ENCODE data around the gene TRAF2.

The TRAF2 gene

DNA sequence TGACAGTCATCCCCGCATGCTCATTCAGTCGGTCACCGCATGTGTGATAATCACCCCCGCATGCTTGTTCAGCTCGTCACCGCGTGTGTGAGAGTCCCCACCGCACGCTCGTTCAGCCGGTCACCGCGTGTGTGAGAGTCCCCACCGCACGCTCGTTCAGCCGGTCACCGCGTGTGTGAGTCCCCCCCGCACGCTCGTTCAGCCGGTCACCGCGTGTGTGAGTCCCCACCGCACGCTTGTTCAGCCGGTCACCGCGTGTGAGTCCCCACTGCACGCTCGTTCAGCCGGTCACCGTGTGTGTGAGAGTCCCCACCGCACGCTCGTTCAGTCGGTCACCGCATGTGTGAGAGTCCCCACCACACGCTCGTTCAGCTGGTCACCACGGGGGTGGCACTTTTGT lies 3.5 kb downstream of the TRAF2 start:
- DNase-seq (ENCODE audit: low read depth), result no peak
- H3K4me3 ChIP-seq (ENCODE audit: low read depth, low read length), result no peak overlapping the region
- TF ChIP-seq MYC (IDR thresholded peaks at IDR 0.05; ENCODE audit: low read depth, low read length) (no peak), POLR2A (IDR thresholded peaks at IDR 0.05; ENCODE audit: extremely low read depth, insufficient read length) (no peak)
- TF ChIP-seq, protein P1, sequence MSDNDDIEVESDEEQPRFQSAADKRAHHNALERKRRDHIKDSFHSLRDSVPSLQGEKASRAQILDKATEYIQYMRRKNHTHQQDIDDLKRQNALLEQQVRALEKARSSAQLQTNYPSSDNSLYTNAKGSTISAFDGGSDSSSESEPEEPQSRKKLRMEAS (IDR thresholded peaks at IDR 0.05; ENCODE audit: low read depth, low read length), result no peak
- TF ChIP-seq, protein P2, sequence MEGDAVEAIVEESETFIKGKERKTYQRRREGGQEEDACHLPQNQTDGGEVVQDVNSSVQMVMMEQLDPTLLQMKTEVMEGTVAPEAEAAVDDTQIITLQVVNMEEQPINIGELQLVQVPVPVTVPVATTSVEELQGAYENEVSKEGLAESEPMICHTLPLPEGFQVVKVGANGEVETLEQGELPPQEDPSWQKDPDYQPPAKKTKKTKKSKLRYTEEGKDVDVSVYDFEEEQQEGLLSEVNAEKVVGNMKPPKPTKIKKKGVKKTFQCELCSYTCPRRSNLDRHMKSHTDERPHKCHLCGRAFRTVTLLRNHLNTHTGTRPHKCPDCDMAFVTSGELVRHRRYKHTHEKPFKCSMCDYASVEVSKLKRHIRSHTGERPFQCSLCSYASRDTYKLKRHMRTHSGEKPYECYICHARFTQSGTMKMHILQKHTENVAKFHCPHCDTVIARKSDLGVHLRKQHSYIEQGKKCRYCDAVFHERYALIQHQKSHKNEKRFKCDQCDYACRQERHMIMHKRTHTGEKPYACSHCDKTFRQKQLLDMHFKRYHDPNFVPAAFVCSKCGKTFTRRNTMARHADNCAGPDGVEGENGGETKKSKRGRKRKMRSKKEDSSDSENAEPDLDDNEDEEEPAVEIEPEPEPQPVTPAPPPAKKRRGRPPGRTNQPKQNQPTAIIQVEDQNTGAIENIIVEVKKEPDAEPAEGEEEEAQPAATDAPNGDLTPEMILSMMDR (IDR thresholded peaks at IDR 0.05; ENCODE audit: low read depth, low read length), result no peak

DNA sequence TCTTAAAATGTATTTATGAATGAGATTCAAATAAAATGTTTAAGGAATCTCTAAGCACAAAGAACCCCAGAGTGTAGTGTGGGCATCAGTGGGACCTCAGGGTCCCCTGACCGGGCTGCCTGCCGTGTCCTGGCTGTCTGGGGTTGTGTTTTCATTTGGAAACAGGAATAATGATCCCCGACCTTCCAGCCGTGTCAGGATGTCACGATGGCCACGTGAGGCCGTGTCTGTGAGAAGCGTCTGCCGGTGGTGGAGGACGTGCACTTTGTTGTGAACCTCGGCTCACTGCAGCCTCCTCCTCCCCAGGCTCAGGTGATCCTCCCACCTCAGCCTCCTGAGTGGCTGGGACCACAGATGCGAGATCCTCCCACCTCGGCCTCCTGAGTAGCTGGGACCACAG lies 4.3 kb downstream of the TRAF2 start:
- TF ChIP-seq POLR2A (IDR thresholded peaks at IDR 0.05; ENCODE audit: extremely low read depth, insufficient read length), result no peak
- no peak for TF ChIP-seq MYC (IDR thresholded peaks at IDR 0.05; ENCODE audit: low read depth, low read length)
- TF ChIP-seq, protein P1 (IDR thresholded peaks at IDR 0.05; ENCODE audit: low read depth, low read length), result no peak
- TF ChIP-seq, protein P2 (IDR thresholded peaks at IDR 0.05; ENCODE audit: low read depth, low read length), result no peak
- H3K4me3 ChIP-seq (ENCODE audit: low read depth, low read length), result no peak overlapping the region

DNA sequence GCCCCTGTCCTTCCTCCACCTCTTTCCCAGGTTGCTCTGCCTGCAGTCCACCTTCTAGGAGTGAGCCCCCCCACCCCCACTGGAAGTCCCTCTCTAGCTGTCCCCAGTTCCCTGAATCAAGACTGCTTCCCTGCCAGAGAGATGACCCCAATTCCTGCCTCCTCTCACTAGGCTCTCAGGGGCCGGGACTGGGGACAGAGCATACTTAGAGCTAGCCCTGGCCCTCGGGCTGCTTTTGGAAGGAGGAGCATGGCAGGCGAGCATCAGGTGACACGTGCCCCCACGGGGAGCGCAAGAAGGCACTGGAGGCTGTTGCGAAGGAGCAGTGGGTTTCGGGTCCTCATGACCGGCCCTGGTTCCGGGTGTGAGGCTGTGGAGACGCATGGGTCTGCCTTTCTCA lies 9.7 kb downstream of the TRAF2 start:
- TF ChIP-seq, protein P1 (IDR thresholded peaks at IDR 0.05; ENCODE audit: low read depth, low read length), result no peak
- TF ChIP-seq, protein P2 (IDR thresholded peaks at IDR 0.05; ENCODE audit: low read depth, low read length), result no peak
- no peak for TF ChIP-seq MYC (IDR thresholded peaks at IDR 0.05; ENCODE audit: low read depth, low read length)
- no peak for TF ChIP-seq POLR2A (IDR thresholded peaks at IDR 0.05; ENCODE audit: extremely low read depth, insufficient read length)
- no peak for DNase-seq (ENCODE audit: low read depth)
- no peak overlapping the region for H3K4me3 ChIP-seq (ENCODE audit: low read depth, low read length)

More for the DNA sequence above, 4.3 kb downstream of the TRAF2 start:
- DNase-seq (ENCODE audit: low read depth), result no peak

DNA sequence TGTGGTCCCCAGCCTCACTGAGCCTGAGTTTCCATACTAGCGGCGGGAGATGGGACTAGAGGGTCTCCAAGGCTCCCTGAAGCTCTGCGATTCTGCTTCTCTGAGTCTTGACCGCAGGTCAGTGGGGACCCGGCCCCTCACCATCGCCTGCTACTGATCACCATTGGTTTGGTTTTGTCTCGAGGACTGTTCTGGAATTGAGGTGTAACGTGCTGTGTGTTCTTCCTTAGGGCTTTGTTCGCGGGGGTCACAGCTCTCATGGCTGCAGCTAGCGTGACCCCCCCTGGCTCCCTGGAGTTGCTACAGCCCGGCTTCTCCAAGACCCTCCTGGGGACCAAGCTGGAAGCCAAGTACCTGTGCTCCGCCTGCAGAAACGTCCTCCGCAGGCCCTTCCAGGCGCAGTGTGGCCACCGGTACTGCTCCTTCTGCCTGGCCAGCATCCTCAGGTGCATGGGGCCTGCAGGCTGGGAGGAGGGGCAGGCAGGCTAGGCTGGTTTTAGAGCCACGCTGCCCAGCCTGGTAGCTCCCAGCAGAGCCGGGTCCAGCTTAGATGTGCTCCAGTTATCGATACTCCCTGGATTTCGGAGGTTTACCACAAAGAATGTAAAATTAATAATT lies 12.3 kb downstream of the TRAF2 start:
- TF ChIP-seq, protein P2 (IDR thresholded peaks at IDR 0.05; ENCODE audit: low read depth, low read length), result no peak
- TF ChIP-seq, protein P1 (IDR thresholded peaks at IDR 0.05; ENCODE audit: low read depth, low read length), result no peak
- TF ChIP-seq POLR2A (IDR thresholded peaks at IDR 0.05; ENCODE audit: extremely low read depth, insufficient read length), result no peak
- TF ChIP-seq MYC (IDR thresholded peaks at IDR 0.05; ENCODE audit: low read depth, low read length), result no peak
- H3K4me3 ChIP-seq (ENCODE audit: low read depth, low read length), result no peak overlapping the region
- DNase-seq (ENCODE audit: low read depth), result no peak

DNA sequence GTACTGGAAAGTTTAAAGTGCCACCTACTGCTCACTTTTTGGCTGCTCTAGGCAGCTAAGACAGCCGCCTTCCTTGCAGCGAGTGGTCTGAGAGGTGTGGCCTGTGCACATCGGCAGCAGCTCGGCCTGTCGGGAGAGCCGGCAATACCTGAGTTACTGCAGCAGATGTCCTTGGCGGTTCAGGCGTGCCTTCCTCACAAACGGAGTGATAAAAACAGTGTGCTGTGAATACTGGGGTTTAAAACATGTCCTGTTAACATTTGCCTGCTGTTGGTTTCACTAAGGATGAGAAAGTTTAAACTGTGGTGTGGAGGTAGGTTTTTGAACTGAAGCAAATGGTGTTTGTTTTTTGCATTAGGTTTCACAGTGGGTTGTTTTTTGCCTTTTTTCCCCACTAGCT lies 12.9 kb downstream of the TRAF2 start:
- TF ChIP-seq, protein P1 (IDR thresholded peaks at IDR 0.05; ENCODE audit: low read depth, low read length), result no peak
- TF ChIP-seq POLR2A (IDR thresholded peaks at IDR 0.05; ENCODE audit: extremely low read depth, insufficient read length) (no peak), MYC (IDR thresholded peaks at IDR 0.05; ENCODE audit: low read depth, low read length) (no peak)
- TF ChIP-seq, protein P2 (IDR thresholded peaks at IDR 0.05; ENCODE audit: low read depth, low read length), result no peak
- no peak for DNase-seq (ENCODE audit: low read depth)
- H3K4me3 ChIP-seq (ENCODE audit: low read depth, low read length), result no peak overlapping the region
